K562 (cell line): ENCODE measurements around the gene ENPP6. TPM values are rescaled to one million over a fixed set of nuclear protein-coding genes. Genes with fewer than 3 reads are reported as not detected.

Experiments used
- ATAC-seq: fragments of 200-7000 bp; cut with Tn5 transposase; 3 replicates; pipeline ENCODE4 v1.9.1; 2020; ENCODE audit warnings: moderate library complexity
- BruUV-seq: library from RNA; stranded (reverse); fragments of 400-500 nt; replicated peaks from 2 replicates; lab custom pipeline; 2021; lab: Mats Ljungman, UMichigan
- CTCF ChIA-PET: fragments of 300-600 bp; formaldehyde crosslinking; extraction: SDS; loops from one replicate; lab custom pipeline; 2021; ENCODE audit warnings: low intra/inter-chr PET ratio; lab: Yijun Ruan, JAX
- POLR2A ChIA-PET: fragments of 300-600, 350-650 bp; sonication (Branson Sonifier 250); formaldehyde crosslinking; extraction: SDS; loops from one replicate; lab custom pipeline; 2021; ENCODE audit warnings: antibody characterized with exemption, inconsistent platforms; lab: Yijun Ruan, JAX
- DNase-seq, 4 experiments: peaks; one replicate each; pipeline versions ENCODE4 v3.0.0 to v3.0.0-alpha.2; 2011 to 2018; ENCODE audit warnings: low spot score in 3 of 4, mixed read lengths in 3 of 4; ENCODE audit errors: extremely low read depth in 1 of 4
- FAIRE-seq: peaks from 2 replicates; lab custom pipeline; 2011; peaks lifted over from hg19 to GRCh38; lab: Jason Lieb, UNC
- H2AFZ ChIP-seq: 2 replicates; pipeline ENCODE4 v1.6.0; 2011; ENCODE audit warnings: low read depth, low read length, control low read depth, inconsistent platforms
- H3K27ac ChIP-seq: fragments of 200-600 bp; 3 replicates; pipeline ENCODE4 v1.8.0; 2011; ENCODE audit warnings: low read depth, mild to moderate bottlenecking, control low read depth, inconsistent platforms, low read length, moderate library complexity, mixed read lengths; ENCODE audit errors: extremely low read depth
- H3K27me3 ChIP-seq, 2 experiments: fragments of 300-600 bp in 1 of 2; 2 replicates in 1 of 2; 3 replicates in 1 of 2; pipeline versions ENCODE4 v1.6.0 to v1.8.0; 2011; ENCODE audit warnings: inconsistent platforms in 2 of 2, low read length in 2 of 2, mild to moderate bottlenecking in 1 of 2, mixed read lengths in 1 of 2, moderate library complexity in 1 of 2; ENCODE audit not compliant: control insufficient read depth in 2 of 2, insufficient read depth in 2 of 2
- H3K36me3 ChIP-seq: fragments of 300-600 bp; 3 replicates; pipeline ENCODE4 v1.8.0; 2011; ENCODE audit warnings: mild to moderate bottlenecking, low read length, inconsistent platforms; ENCODE audit not compliant: control insufficient read depth, insufficient read depth
- H3K4me1 ChIP-seq, 2 experiments: fragments of 200-600 bp in 1 of 2; replicated peaks in 1 of 2; 2 replicates in 1 of 2; 3 replicates in 1 of 2; pipeline versions ENCODE4 v1.5.1 to v1.8.0; 2011; ENCODE audit warnings: inconsistent platforms in 2 of 2, low read length in 2 of 2, mild to moderate bottlenecking in 1 of 2, mixed read lengths in 1 of 2, moderate library complexity in 1 of 2; ENCODE audit not compliant: control insufficient read depth in 2 of 2, insufficient read depth in 2 of 2
- H3K4me2 ChIP-seq: 2 replicates; pipeline ENCODE4 v1.6.1; 2011; ENCODE audit warnings: low read length, control low read depth, inconsistent platforms, mixed read lengths; ENCODE audit not compliant: insufficient read depth
- H3K4me3 ChIP-seq: fragments of 200-600 bp; sonication (generic), shearing (Covaris generic); 2 replicates; pipeline ENCODE4 v1.5.1; 2016; ENCODE audit warnings: control low read depth, inconsistent platforms
- H3K79me2 ChIP-seq: fragments of 200-600 bp; 3 replicates; pipeline ENCODE4 v1.8.0; 2011; ENCODE audit warnings: low read length, inconsistent platforms; ENCODE audit not compliant: control insufficient read depth, insufficient read depth
- H3K9ac ChIP-seq, 2 experiments: 2 replicates each; pipeline versions ENCODE4 v1.6.0 to v1.6.1; 2011; ENCODE audit warnings: low read depth in 2 of 2, low read length in 2 of 2, control low read depth in 1 of 2, inconsistent platforms in 1 of 2, mild to moderate bottlenecking in 1 of 2, mixed read lengths in 1 of 2; ENCODE audit not compliant: insufficient read depth in 1 of 2
- H3K9me1 ChIP-seq: one replicate; pipeline ENCODE4 v1.6.0; 2011; ENCODE audit warnings: inconsistent platforms, mild to moderate bottlenecking, low read length, moderate library complexity; ENCODE audit not compliant: control insufficient read depth, insufficient read depth
- H3K9me3 ChIP-seq: replicated peaks from 2 replicates; pipeline ENCODE4 v1.5.1; 2011; ENCODE audit warnings: low read depth, low read length, inconsistent platforms; ENCODE audit not compliant: control insufficient read depth, insufficient read depth
- H4K20me1 ChIP-seq: replicated peaks from 2 replicates; pipeline ENCODE4 v1.6.1; 2011; ENCODE audit warnings: low read length, inconsistent platforms, mixed read lengths; ENCODE audit not compliant: control insufficient read depth, insufficient read depth
- FOXJ3 ChIP-seq: sonication (generic); formaldehyde crosslinking; IDR thresholded peaks from 2 replicates; pipeline ENCODE4 v1.4.0; 2020; ENCODE audit warnings: mild to moderate bottlenecking, missing genetic modification reagents
- FUS ChIP-seq: fragments of 200-400 bp; formaldehyde crosslinking; optimal IDR thresholded peaks from 2 replicates; pipeline ENCODE3; 2017; ENCODE audit warnings: low read depth, low read length
- JUND ChIP-seq, 2 experiments: IDR thresholded peaks; 2 replicates in 1 of 2; 3 replicates in 1 of 2; pipeline ENCODE4 v1.6.1; 2011; ENCODE audit warnings: borderline replicate concordance in 2 of 2, low read depth in 2 of 2, low read length in 2 of 2, improper control_type of control experiment in 1 of 2, missing biosample characterization in 1 of 2, missing genetic modification characterization in 1 of 2, missing genetic modification reagents in 1 of 2
- MAZ ChIP-seq, 2 experiments: fragments of 450-650 bp in 1 of 2; sonication (generic) in 1 of 2; formaldehyde crosslinking; IDR thresholded peaks in 1 of 2; conservative IDR thresholded peaks in 1 of 2; 2 replicates each; pipeline versions ENCODE4 v1.4.0 to v1.5.0; 2020; ENCODE audit warnings: mild to moderate bottlenecking in 1 of 2, missing genetic modification reagents in 1 of 2
- NR2C1 ChIP-seq, 2 experiments: fragments of 450-650 bp; IDR thresholded peaks; 2 replicates each; pipeline ENCODE4 v1.6.1; 2017; ENCODE audit warnings: mild to moderate bottlenecking in 2 of 2, antibody characterized with exemption in 1 of 2, inconsistent platforms in 1 of 2, missing compliant biosample characterization in 1 of 2, missing genetic modification characterization in 1 of 2
- RCOR1 ChIP-seq, 2 experiments: IDR thresholded peaks; 2 replicates each; pipeline ENCODE4 v1.6.1; 2012; ENCODE audit warnings: low read depth in 2 of 2, low read length in 2 of 2, borderline replicate concordance in 1 of 2, improper control_type of control experiment in 1 of 2
- WGBS: fragments of 100-300 bp; shearing (Covaris generic); methylation state at CpG from one replicate; pipeline ENCODE4 v1.1.6; 2016; ENCODE audit warnings: low coverage, mixed read lengths; ENCODE audit not compliant: insufficient coverage; ENCODE audit errors: missing lambda C conversion rate; 5-methylcytosine and 5-hydroxymethylcytosine counted together
- in situ Hi-C: fragments of 300-500 bp; cut with MboI; formaldehyde crosslinking; loops from 4 replicates; pipeline ENCODE4 v1.15.0; 2018; ENCODE audit warnings: inconsistent platforms, mixed read lengths
- intact Hi-C: fragments of 100-400 bp; cut with micrococcal nuclease; formaldehyde crosslinking; loops from 2 replicates; pipeline ENCODE4 v1.14.2; 2022
- polyA plus RNA-seq, 8 experiments: library from polyadenylated mRNA; depleted of rRNA in 4 of 8; stranded (reverse) in 5 of 8; unstranded in 3 of 8; fragments of >200 nt; fragmentation: Nextera tagmentation in 2 of 8; fragmentation: Illumina TruSeq in 1 of 8; extraction: Ambion mirVana in 2 of 8; extraction: Trizol in 1 of 8; gene quantifications; 2 replicates each; pipeline versions ENCODE4 v1.2.1 to v1.2.3, GENCODE V29; 2011 to 2014; ENCODE audit warnings: inconsistent platforms in 1 of 8, missing spikeins in 1 of 8
- total RNA-seq, 7 experiments: library from RNA; depleted of rRNA in 6 of 7; stranded (reverse); fragments of >200 nt in 6 of 7; fragmentation: Illumina TruSeq in 2 of 7; extraction: Trizol in 2 of 7; gene quantifications; 2 replicates each; pipeline versions ENCODE4 v1.2.1 to v1.2.3, GENCODE V29; 2011 to 2021; ENCODE audit warnings: low replicate concordance in 1 of 7
- TF ChIP-seq, protein P1 (sequence below): fragments of 250-450 bp; sonication (Bioruptor Pico); IDR thresholded peaks from 2 replicates; pipeline ENCODE4 v1.4.0; 2020; ENCODE audit warnings: borderline replicate concordance
- TF ChIP-seq, protein P2 (sequence below), 2 experiments: fragments of 450-650 bp; IDR thresholded peaks; 2 replicates each; pipeline ENCODE4 v1.6.1; 2018; ENCODE audit warnings: mild to moderate bottlenecking in 2 of 2, low read depth in 1 of 2; ENCODE audit not compliant: partially characterized antibody in 2 of 2
- TF ChIP-seq, protein P3 (sequence below): sonication (generic); formaldehyde crosslinking; IDR thresholded peaks from 2 replicates; pipeline ENCODE4 v1.8.1; 2023; ENCODE audit warnings: mild to moderate bottlenecking, missing genetic modification reagents

ENPP6 gene
- total and polyA plus RNA-seq, 9 of the 15 experiments (the other 6 are each of a cell fraction or from before 2014, with no cell fraction given) = 0.29 TPM; not detected in 8

DNA sequence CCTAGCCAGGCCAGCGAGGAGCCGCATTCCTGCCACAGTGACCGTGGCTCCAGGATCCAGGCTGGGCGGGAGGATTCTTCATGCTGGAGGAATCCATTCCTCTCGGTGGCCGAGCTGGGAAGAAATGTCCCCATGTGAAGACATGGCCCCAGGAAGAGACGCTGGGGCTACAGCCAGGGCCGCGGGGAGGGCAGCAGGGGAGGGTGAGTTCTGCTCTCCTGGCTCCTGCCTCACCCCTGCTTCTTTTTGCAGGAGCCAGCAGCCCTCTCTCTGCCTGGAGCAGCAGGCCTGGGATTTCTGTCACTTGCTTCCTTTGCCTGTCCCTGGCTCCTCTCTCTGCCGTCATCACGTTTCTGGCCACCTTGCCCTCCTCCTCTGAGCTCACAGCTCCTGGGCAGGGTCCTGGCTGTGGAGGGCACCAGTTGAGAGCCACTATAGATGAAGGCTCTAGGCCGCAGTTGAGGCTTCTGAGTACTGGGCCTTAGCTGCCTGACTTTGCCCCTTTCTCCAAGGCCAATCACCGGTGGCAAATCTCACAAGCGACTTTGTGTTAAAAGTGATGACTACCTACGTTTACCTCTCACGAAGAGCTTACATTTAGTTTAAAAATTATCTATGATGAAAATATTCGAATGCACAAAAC, 48.3 kb downstream of the ENPP6 start:
- H2AFZ ChIP-seq = no peak overlapping the region
- no peaks in the 10 kb centered on the region for H3K9me1 ChIP-seq
- ChIA-PET POLR2A (no interaction called here), CTCF (interaction anchor here (1.0 kb wide), 1 partner anchor 329 kb away, joined by 8 read pairs; no protein-coding TSS in a partner anchor)
- intact Hi-C loops = loop anchor here (2.0 to 5.0 kb wide), 3 partner anchors 67 to 427 kb away; no protein-coding TSS in a partner anchor
- BruUV-seq = no TSS peak
- H3K9me3 ChIP-seq = no peaks in the 10 kb centered on the region
- in situ Hi-C loops = loop anchor here (25.0 kb wide), 1 partner anchor 707 kb away; no protein-coding TSS in a partner anchor
- no peak overlapping the region for H3K9ac ChIP-seq
- FAIRE-seq (no peak), DNase-seq (no peak), ATAC-seq (no peak)
- no peak overlapping the region for H3K4me3 ChIP-seq
- H3K36me3 ChIP-seq = no peaks in the 10 kb centered on the region
- no peak overlapping the region for H3K27ac ChIP-seq
- H3K4me2 ChIP-seq = no peak overlapping the region
- no peaks in the 10 kb centered on the region for H3K79me2 ChIP-seq
- WGBS = 11% methylated on average over 17 of the region's 17 CpGs
- H3K27me3 ChIP-seq = peaks cover 27 to 65% of the 10 kb centered on the region in 2 experiments
- peaks cover 0 to 6% of the 10 kb centered on the region in 2 experiments; a peak in 2 of 5 replicates for H3K4me1 ChIP-seq
- no peaks in the 10 kb centered on the region; the same call in 1 of the 2 replicates for H4K20me1 ChIP-seq
- TF ChIP-seq NR2C1 (IDR thresholded peaks at IDR 0.05) (no peak), NR2C1 (tag; IDR thresholded peaks at IDR 0.05) (no peak), MAZ (CRISPR knock-in tag; conservative IDR thresholded peaks at IDR 0.05 in 1 of 2, IDR thresholded peaks at IDR 0.05 in 1 of 2) (no peak), JUND (IDR thresholded peaks at IDR 0.05; ENCODE audit: borderline replicate concordance, low read depth, low read length) (no peak), JUND (tag; IDR thresholded peaks at IDR 0.05; ENCODE audit: borderline replicate concordance, low read depth, low read length) (no peak), RCOR1 (IDR thresholded peaks at IDR 0.05; ENCODE audit: borderline replicate concordance in 1 of 2, low read depth in 2 of 2, low read length in 2 of 2) (no peak), FUS (no peak), FOXJ3 (CRISPR knock-in tag) (no peak)
- TF ChIP-seq, protein P1, sequence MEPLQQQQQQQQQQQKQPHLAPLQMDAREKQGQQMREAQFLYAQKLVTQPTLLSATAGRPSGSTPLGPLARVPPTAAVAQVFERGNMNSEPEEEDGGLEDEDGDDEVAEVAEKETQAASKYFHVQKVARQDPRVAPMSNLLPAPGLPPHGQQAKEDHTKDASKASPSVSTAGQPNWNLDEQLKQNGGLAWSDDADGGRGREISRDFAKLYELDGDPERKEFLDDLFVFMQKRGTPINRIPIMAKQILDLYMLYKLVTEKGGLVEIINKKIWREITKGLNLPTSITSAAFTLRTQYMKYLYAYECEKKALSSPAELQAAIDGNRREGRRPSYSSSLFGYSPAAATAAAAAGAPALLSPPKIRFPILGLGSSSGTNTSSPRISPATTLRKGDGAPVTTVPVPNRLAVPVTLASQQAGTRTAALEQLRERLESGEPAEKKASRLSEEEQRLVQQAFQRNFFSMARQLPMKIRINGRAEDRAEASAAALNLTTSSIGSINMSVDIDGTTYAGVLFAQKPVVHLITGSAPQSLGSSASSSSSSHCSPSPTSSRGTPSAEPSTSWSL (CRISPR knock-in tag) = no peak
- TF ChIP-seq, protein P2, sequence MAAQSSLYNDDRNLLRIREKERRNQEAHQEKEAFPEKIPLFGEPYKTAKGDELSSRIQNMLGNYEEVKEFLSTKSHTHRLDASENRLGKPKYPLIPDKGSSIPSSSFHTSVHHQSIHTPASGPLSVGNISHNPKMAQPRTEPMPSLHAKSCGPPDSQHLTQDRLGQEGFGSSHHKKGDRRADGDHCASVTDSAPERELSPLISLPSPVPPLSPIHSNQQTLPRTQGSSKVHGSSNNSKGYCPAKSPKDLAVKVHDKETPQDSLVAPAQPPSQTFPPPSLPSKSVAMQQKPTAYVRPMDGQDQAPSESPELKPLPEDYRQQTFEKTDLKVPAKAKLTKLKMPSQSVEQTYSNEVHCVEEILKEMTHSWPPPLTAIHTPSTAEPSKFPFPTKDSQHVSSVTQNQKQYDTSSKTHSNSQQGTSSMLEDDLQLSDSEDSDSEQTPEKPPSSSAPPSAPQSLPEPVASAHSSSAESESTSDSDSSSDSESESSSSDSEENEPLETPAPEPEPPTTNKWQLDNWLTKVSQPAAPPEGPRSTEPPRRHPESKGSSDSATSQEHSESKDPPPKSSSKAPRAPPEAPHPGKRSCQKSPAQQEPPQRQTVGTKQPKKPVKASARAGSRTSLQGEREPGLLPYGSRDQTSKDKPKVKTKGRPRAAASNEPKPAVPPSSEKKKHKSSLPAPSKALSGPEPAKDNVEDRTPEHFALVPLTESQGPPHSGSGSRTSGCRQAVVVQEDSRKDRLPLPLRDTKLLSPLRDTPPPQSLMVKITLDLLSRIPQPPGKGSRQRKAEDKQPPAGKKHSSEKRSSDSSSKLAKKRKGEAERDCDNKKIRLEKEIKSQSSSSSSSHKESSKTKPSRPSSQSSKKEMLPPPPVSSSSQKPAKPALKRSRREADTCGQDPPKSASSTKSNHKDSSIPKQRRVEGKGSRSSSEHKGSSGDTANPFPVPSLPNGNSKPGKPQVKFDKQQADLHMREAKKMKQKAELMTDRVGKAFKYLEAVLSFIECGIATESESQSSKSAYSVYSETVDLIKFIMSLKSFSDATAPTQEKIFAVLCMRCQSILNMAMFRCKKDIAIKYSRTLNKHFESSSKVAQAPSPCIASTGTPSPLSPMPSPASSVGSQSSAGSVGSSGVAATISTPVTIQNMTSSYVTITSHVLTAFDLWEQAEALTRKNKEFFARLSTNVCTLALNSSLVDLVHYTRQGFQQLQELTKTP (IDR thresholded peaks at IDR 0.05; ENCODE audit: low read depth in 1 of 2, partially characterized antibody in 2 of 2) = no peak
- TF ChIP-seq, protein P3, sequence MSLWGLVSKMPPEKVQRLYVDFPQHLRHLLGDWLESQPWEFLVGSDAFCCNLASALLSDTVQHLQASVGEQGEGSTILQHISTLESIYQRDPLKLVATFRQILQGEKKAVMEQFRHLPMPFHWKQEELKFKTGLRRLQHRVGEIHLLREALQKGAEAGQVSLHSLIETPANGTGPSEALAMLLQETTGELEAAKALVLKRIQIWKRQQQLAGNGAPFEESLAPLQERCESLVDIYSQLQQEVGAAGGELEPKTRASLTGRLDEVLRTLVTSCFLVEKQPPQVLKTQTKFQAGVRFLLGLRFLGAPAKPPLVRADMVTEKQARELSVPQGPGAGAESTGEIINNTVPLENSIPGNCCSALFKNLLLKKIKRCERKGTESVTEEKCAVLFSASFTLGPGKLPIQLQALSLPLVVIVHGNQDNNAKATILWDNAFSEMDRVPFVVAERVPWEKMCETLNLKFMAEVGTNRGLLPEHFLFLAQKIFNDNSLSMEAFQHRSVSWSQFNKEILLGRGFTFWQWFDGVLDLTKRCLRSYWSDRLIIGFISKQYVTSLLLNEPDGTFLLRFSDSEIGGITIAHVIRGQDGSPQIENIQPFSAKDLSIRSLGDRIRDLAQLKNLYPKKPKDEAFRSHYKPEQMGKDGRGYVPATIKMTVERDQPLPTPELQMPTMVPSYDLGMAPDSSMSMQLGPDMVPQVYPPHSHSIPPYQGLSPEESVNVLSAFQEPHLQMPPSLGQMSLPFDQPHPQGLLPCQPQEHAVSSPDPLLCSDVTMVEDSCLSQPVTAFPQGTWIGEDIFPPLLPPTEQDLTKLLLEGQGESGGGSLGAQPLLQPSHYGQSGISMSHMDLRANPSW (CRISPR knock-in tag) = no peak
